NCI-H748 (cell line): ENCODE measurements around the gene KRTAP12-1.

Source experiments
- DNase-seq: peaks from one replicate; lab custom pipeline; 2025; ENCODE audit not compliant: unreplicated experiment; lab: John Stamatoyannopoulos, UW

The KRTAP12-1 gene

DNA sequence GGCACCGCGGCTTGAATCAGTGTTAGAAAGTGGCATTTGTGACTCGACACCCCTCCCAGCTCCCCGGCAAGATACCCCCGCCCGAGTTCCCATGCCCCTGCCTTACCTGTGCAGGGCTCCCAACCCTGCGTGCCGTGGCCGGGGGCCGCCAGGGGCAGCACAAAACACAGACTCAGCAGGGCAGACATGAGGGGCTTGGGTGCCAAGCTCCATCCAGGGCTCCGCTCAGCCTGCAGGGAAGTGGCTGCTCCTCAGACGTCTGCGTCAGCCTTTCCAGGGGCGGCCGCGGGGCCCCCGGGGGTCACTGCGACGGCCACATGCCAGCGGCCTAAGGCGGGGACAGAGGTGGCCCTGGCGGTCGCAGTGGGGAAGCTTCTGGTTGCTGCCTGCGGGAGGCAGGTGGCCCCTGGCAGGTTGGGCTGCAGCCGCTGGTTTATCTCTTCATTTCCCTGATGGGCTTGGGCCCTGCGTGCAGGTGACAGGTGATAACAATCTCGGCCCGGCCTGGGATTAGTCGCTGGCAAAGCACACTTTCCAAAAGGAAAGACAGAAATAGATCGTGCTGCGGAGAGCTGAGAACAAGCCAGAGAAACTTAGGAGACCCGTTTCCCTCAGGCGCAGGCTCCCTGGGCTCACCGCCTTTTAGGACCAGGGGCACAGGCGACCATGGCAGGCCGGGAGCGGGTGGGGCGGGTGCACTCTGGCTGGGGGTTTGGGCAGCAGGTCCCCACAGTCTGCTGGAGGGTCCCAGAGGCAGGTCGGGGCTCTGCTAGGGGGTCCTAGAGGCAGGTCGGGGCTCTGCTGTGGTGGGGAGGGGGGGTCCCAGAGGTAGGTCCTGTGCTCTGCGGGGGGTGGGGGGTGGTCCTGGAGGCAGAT is 29.6 kb upstream of the KRTAP12-1 start, which contains the start of gene TSPEAR:
TSS of gene TSPEAR (minus strand) at position 246 of the 876 bp plus-strand sequence. CDS start at position 188, 58 bp downstream.
- peak; percentile 64 for DNase-seq

- DNase-seq, result peak; percentile 91
These were observed 28.9 kb upstream of the KRTAP12-1 start for GRCh38 chr21:44710756-44711326.

- no peak for DNase-seq
These were observed 28.3 kb upstream of the KRTAP12-1 start for GRCh38 chr21:44710294-44710665.

- DNase-seq, result peak; percentile 45
These were observed 27.7 kb upstream of the KRTAP12-1 start for GRCh38 chr21:44709426-44710293.

- no peak for DNase-seq
These were observed 27.0 kb upstream of the KRTAP12-1 start for GRCh38 chr21:44708866-44709425.

- no peak for DNase-seq
These were observed 26.4 kb upstream of the KRTAP12-1 start for GRCh38 chr21:44708213-44708865.

DNA sequence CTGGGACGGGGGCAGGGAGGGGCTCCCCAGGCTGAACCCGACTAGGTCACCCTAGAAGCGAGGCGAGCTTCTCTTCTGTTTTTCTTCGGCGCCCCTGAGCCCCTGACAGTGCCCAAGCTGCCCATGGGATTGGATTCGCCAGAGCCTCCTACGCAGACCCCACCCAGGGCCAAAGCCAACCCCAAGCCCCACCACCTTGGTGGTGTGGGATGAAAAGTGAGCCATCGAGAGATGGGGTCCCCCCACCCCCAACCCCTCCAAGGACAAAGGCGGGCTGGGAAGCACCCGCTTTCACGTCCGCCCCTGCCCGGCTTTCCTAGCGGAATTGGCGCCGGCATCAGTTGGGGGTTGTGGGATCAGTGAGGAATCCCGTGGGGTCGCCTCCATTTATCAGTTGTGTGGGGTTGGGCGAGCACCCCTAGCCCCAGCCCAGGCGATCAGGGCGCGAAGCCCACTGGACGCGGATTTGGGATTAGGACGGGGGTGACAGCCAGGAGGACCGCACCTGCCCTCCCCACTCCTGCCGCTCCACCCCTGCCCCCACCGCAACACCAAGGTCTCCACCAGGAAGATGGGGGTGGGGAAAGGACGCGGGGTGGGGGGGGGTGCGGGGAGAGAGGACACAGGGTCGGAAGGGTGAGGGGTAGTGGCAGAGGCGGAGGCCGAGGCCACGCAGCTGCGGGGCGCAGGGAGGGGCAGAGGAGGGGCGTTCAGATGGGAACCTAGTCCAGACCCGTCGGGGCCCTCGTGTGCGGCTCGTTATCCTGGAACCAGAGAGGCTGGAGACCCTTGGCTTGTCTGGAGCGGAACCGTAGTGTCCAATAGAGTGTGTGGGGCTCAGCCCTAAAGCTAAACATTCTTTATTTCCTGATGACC is 25.0 kb upstream of the KRTAP12-1 start:
- no peak for DNase-seq

GRCh38 chr21:44706026-44706705 is 24.2 kb upstream of the KRTAP12-1 start:
- no peak for DNase-seq

- no peak for DNase-seq
These were observed 22.7 kb upstream of the KRTAP12-1 start for GRCh38 chr21:44704636-44705001.

DNA sequence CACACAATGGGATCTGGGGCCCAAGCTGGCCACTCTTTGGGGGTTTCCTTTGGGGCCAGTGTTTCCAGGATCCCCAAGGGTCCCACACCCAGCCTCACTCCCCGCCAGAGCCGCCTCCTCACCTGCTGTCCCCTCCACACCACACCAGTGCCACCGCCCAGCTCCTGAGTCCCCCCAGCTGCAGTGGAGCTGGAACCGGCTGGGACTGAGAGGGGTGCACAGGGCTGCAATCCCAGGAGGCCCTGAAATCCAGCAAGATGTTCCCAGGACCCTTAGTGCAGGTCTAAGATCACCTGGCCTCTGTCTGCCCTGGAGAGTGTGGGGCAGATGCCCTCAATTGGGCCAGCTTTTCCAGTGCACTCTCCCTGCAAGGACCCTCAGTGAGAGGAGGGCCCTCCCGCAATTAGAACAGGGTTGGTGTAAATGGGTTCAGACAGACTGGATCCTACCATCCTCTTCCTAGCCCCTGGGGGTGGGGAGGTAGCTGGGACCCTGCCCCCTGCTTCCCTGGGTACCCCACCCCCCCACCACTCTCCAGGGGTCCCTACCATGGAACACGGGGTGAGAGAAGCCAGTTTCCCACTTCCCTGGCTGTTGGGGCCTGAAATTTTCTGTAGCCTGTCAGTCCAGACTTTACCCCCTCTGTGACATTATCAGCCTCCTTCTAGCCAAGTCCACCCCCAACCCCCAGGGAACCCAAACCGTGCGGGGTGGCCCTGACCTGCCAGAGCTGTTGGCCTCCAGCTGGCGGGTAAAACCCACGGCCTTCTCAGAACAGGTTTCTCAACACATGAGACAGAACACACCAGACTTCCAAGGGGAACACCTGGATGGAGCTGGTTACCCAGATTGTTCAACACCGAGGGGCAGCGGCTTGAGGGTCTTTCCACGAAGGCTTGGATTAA is 22.0 kb upstream of the KRTAP12-1 start:
- DNase-seq, result no peak

- DNase-seq, result no peak
These were observed 21.2 kb upstream of the KRTAP12-1 start for GRCh38 chr21:44702973-44703730.

- no peak for DNase-seq
These were observed 20.4 kb upstream of the KRTAP12-1 start for GRCh38 chr21:44702111-44702972.

GRCh38 chr21:44701541-44701940 is 19.6 kb upstream of the KRTAP12-1 start:
- peak; percentile 10 for DNase-seq

DNA sequence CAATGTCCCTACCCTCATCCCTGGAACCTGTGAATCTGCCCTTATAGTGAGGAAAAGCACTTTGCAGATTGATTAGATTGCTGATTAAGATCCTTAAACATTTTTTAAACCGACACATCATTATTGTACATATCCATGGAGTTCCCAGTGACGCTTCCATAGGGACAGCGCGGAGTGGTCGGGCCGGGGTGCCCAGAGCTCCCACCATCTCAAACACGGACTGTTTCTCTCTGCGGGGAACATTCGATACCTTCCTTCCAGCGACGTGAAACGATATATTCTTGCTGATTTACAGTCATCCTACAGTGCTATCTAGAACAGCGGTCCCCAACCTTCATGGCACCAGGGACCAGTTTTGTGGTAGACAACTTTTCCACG is 19.0 kb upstream of the KRTAP12-1 start:
- no peak for DNase-seq

- no peak for DNase-seq
These were observed 18.4 kb upstream of the KRTAP12-1 start for GRCh38 chr21:44700101-44701022.
